Thyroid gland (tissue), 4 donors: ENCODE data around the gene OTOP3. TPM values are rescaled to one million over a fixed set of nuclear protein-coding genes. Genes with fewer than 3 reads are reported as not detected.
A peak's percentile ranks its signal among the peaks of the same experiment; 100 is the strongest.

Experiments used
- DNase-seq, 2 donors: peaks; one replicate each; pipeline ENCODE4 v3.0.0-alpha.2; 2019
- H3K27ac ChIP-seq, 3 donors: fragments of 200-600 bp; sonication (generic); 1 replicate in 2 of 3; 2 replicates in 1 of 3; pipeline ENCODE4 v1.5.1; 2016 to 2019; ENCODE audit warnings: mild to moderate bottlenecking in 1 of 3, moderate library complexity in 1 of 3
- H3K27me3 ChIP-seq: fragments of 200-600 bp; sonication (generic); one replicate; pipeline ENCODE4 v1.5.1; 2019
- H3K36me3 ChIP-seq, 2 donors: fragments of 200-600 bp; sonication (generic); one replicate each; pipeline ENCODE4 v1.5.1; 2016 to 2019
- H3K4me1 ChIP-seq, 2 donors: fragments of 200-600 bp; sonication (generic); one replicate each; pipeline ENCODE4 v1.5.1; 2017 to 2019
- H3K4me3 ChIP-seq, 3 donors: fragments of 200-600 bp; sonication (generic); replicated peaks in 1 of 3; 1 replicate in 2 of 3; 2 replicates in 1 of 3; pipeline ENCODE4 v1.5.1; 2016; ENCODE audit warnings: mild to moderate bottlenecking in 1 of 3
- H3K9me3 ChIP-seq: fragments of 200-600 bp; sonication (generic); one replicate; pipeline ENCODE4 v1.5.1; 2017
- POLR2A ChIP-seq, 2 donors: fragments of 450-650 bp; IDR thresholded peaks; one replicate each; pipeline ENCODE4 v1.6.1; 2017; ENCODE audit warnings: antibody characterized with exemption in 2 of 2, mild to moderate bottlenecking in 2 of 2, moderate library complexity in 1 of 2
- WGBS, 2 donors: methylation state at CpG; one replicate each; pipeline ENCODE4 v1.1.5; 2017; 5-methylcytosine and 5-hydroxymethylcytosine counted together
- intact Hi-C: fragments of 100-400 bp; cut with DNase I; formaldehyde crosslinking; loops from one replicate; pipeline ENCODE4 v1.15.1; 2023
- total RNA-seq, 4 donors: library from RNA; depleted of rRNA; stranded (reverse); fragments of >200 nt; gene quantifications; one replicate each; pipeline ENCODE4 v1.2.3, GENCODE V29; 2016
- TF ChIP-seq, protein P1 (sequence below), 6 experiments: fragments of 200-600 bp in 3 of 6; fragments of 450-650 bp in 3 of 6; sonication (generic) in 3 of 6; IDR thresholded peaks; one replicate each; pipeline ENCODE4 v1.5.1; 2016 to 2019; ENCODE audit warnings: antibody characterized with exemption in 6 of 6, mild to moderate bottlenecking in 2 of 6, inconsistent platforms in 1 of 6, moderate library complexity in 1 of 6

The OTOP3 gene
- total RNA-seq, 4 donors from 2014 or later = not detected

DNA sequence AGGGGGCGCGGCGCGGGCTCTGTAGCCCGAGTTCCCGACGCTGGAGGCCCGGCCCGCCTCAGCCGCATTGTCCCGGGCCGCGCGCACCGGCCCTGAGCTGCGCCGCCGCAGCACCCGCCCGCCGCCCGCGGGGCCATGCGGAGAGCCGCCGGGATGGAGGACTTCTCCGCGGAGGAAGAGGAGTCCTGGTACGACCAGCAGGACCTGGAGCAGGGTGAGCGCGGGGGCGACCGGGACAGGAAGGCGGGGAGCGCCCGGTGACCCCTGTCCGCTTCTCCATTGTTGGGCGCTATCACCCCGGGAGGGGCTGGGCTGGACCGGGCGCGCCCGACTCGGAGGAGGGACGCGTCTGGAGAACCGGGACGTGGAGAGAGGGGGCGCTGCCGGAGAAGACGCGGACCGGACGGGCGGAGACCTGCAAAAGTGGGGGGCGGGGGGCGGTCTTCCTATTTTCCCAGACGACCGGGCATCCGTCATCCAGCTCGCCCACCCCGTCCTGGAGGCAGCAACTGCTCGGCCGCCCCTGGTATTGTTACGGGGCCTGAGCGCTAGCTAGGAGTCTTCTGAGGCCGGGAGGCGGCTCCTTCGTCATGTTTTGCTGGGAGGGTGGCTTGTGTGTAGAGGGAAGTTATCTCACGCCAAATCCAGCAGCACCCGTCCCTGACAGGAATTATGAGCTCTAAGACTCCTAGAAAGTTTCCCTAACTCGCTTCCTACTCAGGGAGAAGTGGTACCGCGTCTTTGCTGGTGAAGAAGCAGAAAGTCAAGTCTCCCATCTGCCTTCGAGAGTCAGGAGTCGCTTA lies 52.4 kb downstream of the OTOP3 start:
- peak in 1 of 2 donors; percentile 15 for TF ChIP-seq POLR2A (IDR thresholded peaks at IDR 0.05)
- TF ChIP-seq, protein P1, sequence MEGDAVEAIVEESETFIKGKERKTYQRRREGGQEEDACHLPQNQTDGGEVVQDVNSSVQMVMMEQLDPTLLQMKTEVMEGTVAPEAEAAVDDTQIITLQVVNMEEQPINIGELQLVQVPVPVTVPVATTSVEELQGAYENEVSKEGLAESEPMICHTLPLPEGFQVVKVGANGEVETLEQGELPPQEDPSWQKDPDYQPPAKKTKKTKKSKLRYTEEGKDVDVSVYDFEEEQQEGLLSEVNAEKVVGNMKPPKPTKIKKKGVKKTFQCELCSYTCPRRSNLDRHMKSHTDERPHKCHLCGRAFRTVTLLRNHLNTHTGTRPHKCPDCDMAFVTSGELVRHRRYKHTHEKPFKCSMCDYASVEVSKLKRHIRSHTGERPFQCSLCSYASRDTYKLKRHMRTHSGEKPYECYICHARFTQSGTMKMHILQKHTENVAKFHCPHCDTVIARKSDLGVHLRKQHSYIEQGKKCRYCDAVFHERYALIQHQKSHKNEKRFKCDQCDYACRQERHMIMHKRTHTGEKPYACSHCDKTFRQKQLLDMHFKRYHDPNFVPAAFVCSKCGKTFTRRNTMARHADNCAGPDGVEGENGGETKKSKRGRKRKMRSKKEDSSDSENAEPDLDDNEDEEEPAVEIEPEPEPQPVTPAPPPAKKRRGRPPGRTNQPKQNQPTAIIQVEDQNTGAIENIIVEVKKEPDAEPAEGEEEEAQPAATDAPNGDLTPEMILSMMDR (IDR thresholded peaks at IDR 0.05) = peak in 3 of 6 experiments; percentile 17 to 35 (median 24)
- peaks cover 5 to 20% of the 10 kb centered on the region in 2 donors for H3K4me1 ChIP-seq
- peak overlapping the region in 2 of 3 donors; percentile 27 to 83 for H3K4me3 ChIP-seq
- 5 to 9% methylated on average over 9 to 18 of the region's 76 CpGs for WGBS, 2 donors
- intact Hi-C loops = no loop called here
- DNase-seq = peak; percentile 67 to 69
- H3K9me3 ChIP-seq = no peaks in the 10 kb centered on the region
- peak overlapping the region; percentile 82 to 86 (median 82) for H3K27ac ChIP-seq
- no peaks in the 10 kb centered on the region for H3K27me3 ChIP-seq
- H3K36me3 ChIP-seq = no peaks in the 10 kb centered on the region

GRCh38 chr17:74990581-74991105 lies 54.9 kb downstream of the OTOP3 start:
- Histone ChIP-seq H3K4me3 (no peak overlapping the region), H3K36me3 (no peaks in the 10 kb centered on the region), H3K4me1 (peaks cover 5 to 19% of the 10 kb centered on the region in 2 donors), H3K27me3 (no peaks in the 10 kb centered on the region), H3K9me3 (no peaks in the 10 kb centered on the region), H3K27ac (no peak overlapping the region)
- WGBS, 2 donors = 91% methylated on average over 9 to 10 of the region's 10 CpGs
- TF ChIP-seq, protein P1 (IDR thresholded peaks at IDR 0.05) = no peak
- DNase-seq = no peak
- intact Hi-C loops = no loop called here

DNA sequence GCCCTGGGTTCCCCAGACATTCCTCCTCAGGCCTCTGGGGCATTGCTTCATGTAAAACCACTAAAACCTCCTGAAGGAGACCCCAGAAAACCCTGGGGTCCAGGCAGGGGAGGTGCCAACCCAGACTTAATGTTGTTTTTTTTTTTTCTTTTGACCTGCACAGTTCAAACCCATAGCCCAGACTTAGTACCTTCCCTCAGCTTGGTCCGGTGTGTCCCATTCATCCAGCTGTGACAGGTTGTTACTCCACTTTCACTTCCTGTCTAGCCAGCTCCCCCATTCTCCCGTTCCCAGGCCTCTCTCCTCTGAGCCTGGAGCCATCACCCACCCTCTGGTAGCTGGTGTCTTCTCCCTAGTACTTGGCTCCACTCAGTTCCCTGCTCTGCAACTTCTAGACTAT lies 56.5 kb downstream of the OTOP3 start:
- intact Hi-C loops = no loop called here
- TF ChIP-seq, protein P1 (IDR thresholded peaks at IDR 0.05) = no peak
- no peak for TF ChIP-seq POLR2A (IDR thresholded peaks at IDR 0.05)
- Histone ChIP-seq H3K27me3 (no peaks in the 10 kb centered on the region), H3K4me3 (no peak overlapping the region), H3K27ac (no peak overlapping the region), H3K4me1 (peaks cover 0 to 13% of the 10 kb centered on the region in 2 donors), H3K9me3 (no peaks in the 10 kb centered on the region), H3K36me3 (no peaks in the 10 kb centered on the region)
- WGBS, 2 donors = 70 to 75% methylated on average over 2 of the region's 2 CpGs
- DNase-seq = no peak

GRCh38 chr17:74994440-74994839 lies 58.7 kb downstream of the OTOP3 start:
- Histone ChIP-seq H3K9me3 (no peaks in the 10 kb centered on the region), H3K27ac (no peak overlapping the region), H3K27me3 (no peaks in the 10 kb centered on the region), H3K4me3 (no peak overlapping the region), H3K36me3 (no peaks in the 10 kb centered on the region), H3K4me1 (peaks cover 0 to 5% of the 10 kb centered on the region in 2 donors)
- DNase-seq = no peak
- WGBS, 2 donors = 87 to 93% methylated on average over 7 of the region's 7 CpGs
- no peak for TF ChIP-seq POLR2A (IDR thresholded peaks at IDR 0.05)
- TF ChIP-seq, protein P1 (IDR thresholded peaks at IDR 0.05) = no peak
- intact Hi-C loops = no loop called here

DNA sequence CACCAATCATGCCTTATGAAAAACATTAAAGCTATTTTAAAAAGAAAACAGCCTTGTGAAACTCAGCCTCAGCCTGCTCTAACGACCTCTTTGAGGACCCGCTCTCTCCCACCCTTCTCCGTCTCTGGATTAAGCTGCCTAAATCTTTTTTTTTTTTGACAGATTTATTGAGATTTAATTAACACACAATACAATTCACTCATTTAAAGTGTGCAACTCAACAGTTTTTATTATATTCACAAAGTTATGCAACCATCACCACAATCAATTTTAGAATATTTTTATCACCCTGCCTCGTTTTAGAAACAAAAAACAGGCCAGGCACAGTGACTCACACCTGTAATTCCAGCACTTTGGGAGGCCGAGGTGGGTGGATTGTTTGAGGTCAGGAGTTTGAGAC lies 60.1 kb downstream of the OTOP3 start:
- H3K27me3 ChIP-seq = no peaks in the 10 kb centered on the region
- intact Hi-C loops = no loop called here
- H3K36me3 ChIP-seq = no peaks in the 10 kb centered on the region
- no peak overlapping the region for H3K27ac ChIP-seq
- no peaks in the 10 kb centered on the region for H3K9me3 ChIP-seq
- no peaks in the 10 kb centered on the region for H3K4me1 ChIP-seq
- WGBS, 2 donors = 80 to 83% methylated on average over 5 of the region's 5 CpGs
- H3K4me3 ChIP-seq = no peak overlapping the region
- DNase-seq = no peak
- TF ChIP-seq POLR2A (IDR thresholded peaks at IDR 0.05) = no peak
- TF ChIP-seq, protein P1 (IDR thresholded peaks at IDR 0.05) = no peak
